ENCODE measurements around the gene SNX6. TPM values are rescaled to one million over a fixed set of nuclear protein-coding genes. Genes with fewer than 3 reads are reported as not detected.
A peak's percentile ranks its signal among the peaks of the same experiment; 100 is the strongest.

Gene SNX6
- total RNA-seq, 1 donor: 233 TPM

DNA sequence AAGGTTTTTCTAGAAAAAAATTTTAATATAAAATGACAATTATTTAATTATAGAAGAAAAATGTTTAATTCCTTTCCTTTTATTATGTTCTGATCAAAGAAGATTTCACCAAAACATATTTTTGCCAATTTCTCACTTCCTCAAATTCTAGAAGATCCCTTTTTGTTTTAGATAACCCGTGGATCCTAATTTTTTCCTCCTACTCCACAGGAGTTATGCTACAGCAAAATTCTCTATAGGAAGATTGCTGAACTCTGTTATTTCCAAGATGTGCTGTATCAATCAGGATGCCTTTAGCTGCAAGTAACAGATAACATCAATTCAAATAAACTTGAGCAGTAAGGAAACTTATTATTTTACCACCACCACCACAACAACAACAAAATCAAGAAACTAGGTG is 3.8 kb upstream of the SNX6 start:
- no peak overlapping the region for H3K4me3 ChIP-seq (ENCODE audit: low read depth, low read length)
- TF ChIP-seq, protein P1, sequence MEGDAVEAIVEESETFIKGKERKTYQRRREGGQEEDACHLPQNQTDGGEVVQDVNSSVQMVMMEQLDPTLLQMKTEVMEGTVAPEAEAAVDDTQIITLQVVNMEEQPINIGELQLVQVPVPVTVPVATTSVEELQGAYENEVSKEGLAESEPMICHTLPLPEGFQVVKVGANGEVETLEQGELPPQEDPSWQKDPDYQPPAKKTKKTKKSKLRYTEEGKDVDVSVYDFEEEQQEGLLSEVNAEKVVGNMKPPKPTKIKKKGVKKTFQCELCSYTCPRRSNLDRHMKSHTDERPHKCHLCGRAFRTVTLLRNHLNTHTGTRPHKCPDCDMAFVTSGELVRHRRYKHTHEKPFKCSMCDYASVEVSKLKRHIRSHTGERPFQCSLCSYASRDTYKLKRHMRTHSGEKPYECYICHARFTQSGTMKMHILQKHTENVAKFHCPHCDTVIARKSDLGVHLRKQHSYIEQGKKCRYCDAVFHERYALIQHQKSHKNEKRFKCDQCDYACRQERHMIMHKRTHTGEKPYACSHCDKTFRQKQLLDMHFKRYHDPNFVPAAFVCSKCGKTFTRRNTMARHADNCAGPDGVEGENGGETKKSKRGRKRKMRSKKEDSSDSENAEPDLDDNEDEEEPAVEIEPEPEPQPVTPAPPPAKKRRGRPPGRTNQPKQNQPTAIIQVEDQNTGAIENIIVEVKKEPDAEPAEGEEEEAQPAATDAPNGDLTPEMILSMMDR (IDR thresholded peaks at IDR 0.05; ENCODE audit: insufficient read depth, low read depth, low read length): no peak
- no peak for DNase-seq (ENCODE audit: low read depth)

DNA sequence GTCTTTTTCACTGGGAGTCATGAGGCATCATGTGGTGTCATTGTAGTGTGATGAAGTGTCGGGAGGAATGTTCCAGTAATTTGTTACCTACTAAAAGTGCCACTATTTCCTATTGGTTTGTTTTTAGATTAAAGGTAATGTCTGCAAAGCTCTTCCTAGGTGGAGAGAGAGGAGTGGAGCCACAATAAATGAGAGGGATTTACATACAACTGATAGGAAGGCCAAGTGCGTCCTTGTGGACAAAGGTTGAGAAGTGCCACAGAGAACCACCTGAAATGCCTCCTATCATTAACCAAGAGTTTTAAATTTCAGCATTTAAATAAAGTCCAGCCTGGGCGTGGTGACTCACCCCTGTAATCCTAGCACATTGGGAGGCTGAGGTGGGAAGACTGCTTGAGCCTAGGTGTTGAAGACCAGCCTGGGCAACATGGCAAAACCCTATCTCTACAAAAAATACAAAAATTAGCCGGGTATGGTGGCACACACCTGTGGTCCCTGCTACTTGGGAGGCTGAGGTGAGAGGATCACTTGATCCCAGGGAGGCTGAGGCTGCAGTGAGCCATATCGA is 2.5 kb upstream of the SNX6 start:
- TF ChIP-seq, protein P1 (IDR thresholded peaks at IDR 0.05; ENCODE audit: insufficient read depth, low read depth, low read length): no peak
- no peak for DNase-seq (ENCODE audit: low read depth)

DNA sequence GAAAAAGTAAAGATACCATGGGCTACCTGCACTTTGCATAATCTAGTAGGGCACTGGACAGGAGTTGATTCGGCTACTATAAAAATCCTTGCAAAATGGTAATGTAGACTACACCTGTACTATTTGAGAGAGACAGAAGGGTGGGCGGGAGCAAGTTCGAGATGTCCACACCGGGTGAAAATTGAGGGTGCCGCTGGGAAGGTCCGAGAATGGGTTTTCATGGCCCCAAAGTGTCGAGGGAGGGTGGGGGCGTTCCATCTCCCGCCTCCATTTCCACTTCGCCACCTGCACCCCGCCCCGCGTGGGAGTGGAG is 648 bp downstream of the SNX6 start:
- no peak for DNase-seq (ENCODE audit: low read depth)
- H3K4me3 ChIP-seq (ENCODE audit: low read depth, low read length): peak overlapping the region; percentile 97
- TF ChIP-seq, protein P1 (IDR thresholded peaks at IDR 0.05; ENCODE audit: insufficient read depth, low read depth, low read length): no peak

More for the DNA sequence above, 2.5 kb upstream of the SNX6 start:
- H3K4me3 ChIP-seq (ENCODE audit: low read depth, low read length): no peak overlapping the region

DNA sequence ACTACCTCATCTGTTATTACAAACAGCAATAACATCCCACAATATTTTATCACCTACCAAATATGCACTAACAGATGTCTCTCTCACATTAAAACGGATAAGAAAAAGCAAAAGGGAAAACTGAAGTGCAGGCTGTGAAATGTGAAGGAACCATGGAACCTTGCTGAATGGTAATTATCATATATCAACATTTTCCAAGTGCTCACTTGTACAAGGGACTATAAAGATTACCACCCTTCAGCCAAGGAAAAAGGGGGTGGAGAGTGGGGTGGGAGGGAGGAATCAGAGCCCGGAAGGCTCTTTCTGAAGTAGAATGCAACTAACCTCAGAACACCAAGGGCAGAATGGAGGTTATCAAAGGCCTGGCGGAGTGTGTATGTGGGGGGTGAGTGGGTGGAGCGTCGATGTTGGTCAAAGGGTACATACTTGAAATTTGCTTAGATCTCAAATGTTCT is 1.2 kb downstream of the SNX6 start:
- TF ChIP-seq, protein P1 (IDR thresholded peaks at IDR 0.05; ENCODE audit: insufficient read depth, low read depth, low read length): no peak
- peak overlapping the region; percentile 97 for H3K4me3 ChIP-seq (ENCODE audit: low read depth, low read length)
- DNase-seq (ENCODE audit: low read depth): peak; percentile 49

DNA sequence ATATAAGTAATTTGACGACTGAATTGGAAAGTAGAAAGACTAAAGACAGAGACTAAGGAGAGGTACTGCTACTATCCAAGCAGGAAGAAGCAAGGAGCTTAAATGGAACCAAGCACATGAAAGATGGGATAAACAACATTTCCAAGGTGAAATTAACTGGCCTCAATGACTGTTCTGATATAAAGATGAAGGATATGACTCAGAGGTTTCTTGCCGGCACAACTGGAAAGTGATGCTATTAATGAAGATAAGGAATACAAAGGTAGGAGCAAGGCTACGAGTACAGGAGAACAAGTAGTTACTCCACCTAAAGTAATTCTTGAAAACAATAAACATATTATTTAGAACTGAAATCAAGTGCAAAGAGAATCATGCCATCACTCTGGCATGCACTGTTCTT is 6.4 kb downstream of the SNX6 start:
- TF ChIP-seq, protein P1 (IDR thresholded peaks at IDR 0.05; ENCODE audit: insufficient read depth, low read depth, low read length): no peak
- no peak overlapping the region for H3K4me3 ChIP-seq (ENCODE audit: low read depth, low read length)
- DNase-seq (ENCODE audit: low read depth): no peak

DNA sequence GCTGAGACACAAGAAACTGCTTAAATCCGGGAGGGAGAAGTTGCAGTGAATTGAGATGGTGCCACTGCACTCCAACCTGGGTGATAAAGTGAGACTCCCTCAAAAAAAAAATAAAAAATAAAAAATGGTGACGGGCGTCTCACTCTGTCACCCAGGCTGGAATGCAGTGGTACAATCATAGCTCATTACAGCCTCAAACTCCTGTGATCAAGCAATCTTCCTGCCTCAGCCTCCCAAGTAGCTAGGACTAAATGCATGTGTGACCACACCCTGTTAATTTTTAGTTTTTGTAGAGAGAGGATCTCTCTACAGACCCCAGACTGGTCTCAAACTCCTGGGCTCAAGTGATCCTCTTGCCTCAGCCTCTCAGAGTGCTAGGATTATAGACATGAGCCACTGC is 9.1 kb downstream of the SNX6 start:
- no peak overlapping the region for H3K4me3 ChIP-seq (ENCODE audit: low read depth, low read length)
- DNase-seq (ENCODE audit: low read depth): no peak
- TF ChIP-seq, protein P1 (IDR thresholded peaks at IDR 0.05; ENCODE audit: insufficient read depth, low read depth, low read length): no peak

DNA sequence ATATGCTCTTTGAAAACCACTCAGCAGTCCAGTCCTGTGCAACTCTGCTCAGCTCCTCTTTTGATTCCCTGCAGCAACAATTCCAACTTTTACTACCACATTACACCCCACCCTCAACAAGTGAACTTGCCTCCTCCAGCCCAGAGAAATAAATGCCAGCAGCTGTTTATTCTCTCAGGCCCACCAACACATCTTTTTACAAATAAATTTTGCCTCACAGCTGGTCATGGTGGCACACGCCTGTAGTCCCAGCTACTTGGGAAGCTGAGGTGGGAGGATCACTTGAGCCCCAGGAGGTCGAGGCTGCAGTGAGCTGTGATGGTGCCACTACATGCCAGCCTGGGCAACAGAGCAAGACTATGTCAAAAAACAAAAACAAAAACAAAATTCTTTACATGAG is 9.8 kb downstream of the SNX6 start:
- H3K4me3 ChIP-seq (ENCODE audit: low read depth, low read length): no peak overlapping the region
- TF ChIP-seq, protein P1 (IDR thresholded peaks at IDR 0.05; ENCODE audit: insufficient read depth, low read depth, low read length): no peak
- no peak for DNase-seq (ENCODE audit: low read depth)

Measured in fibroblast of villous mesenchyme (primary cell).